ENCODE results near the gene IRF8.

The IRF8 gene

DNA sequence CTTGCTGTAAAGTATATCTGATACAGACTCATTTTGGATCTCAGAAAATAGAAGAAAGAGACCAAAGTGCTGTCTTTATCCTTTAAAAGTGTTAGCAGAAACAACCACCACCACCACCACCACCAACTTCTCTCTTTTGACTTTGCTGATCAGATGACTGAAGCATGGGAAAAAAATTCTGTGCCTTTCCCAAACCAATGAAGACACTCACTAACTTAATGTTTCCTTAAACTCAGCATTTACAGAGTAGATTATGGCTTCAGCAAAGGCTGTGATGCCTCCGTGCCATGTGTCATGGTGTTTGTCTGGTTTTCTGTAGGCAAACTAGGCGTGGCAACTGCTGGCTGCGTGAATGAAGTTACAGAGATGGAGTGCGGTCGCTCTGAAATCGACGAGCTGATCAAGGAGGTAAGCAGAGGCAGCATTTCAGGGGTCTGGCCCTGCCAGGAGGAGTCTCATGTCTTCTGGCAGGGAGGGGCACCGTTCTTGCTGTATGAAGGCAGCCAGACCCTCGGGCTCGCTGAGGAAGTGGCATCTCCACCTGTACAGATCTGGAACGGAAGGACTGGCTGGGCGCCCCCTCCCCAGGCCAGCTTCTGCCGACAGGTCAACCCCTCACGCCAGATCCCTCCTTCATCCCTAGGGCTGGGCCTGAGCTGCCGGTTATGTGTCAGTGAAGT is 12.4 kb downstream of the IRF8 start:
- in situ Hi-C loops (cut with MboI; ENCODE audit: low sequenced_read_pairs), result no loop called here

DNA sequence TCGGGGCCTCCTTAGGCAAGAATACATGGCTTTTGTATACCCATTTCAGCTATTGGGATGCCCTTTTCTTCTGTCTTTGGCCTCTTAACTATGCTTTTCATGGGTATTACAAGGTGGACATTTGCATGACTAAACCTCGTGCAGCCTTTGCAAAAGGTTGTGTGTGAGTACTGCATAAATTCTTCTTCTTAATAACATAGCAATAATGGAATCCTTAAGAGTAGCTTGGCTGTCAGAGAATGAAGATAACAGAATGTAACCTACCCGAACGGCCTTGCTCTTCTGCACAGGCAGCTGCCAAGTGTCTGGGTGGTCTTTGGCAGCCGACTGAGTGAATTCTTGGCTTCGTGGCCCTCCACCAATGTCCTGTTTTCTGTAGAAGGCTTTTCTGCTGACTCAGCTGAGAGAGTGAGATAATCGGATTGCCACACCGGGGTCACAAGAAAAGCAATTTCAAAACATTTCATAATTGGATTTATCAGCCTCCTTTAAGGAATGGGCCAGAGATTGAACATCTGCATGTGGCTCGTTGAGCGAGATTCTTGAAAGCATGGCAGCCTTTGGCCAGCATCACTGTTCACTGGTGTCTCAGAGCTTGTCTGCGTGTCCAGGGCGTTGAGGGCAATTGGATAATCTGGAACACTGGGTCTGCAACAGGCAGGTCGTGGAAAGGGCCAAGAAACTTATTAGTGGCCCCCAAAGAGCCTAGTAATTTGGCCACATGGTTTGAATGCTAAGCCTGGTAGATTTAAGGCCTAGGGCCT is 13.4 kb downstream of the IRF8 start:
- in situ Hi-C loops (cut with MboI; ENCODE audit: low sequenced_read_pairs), result no loop called here

DNA sequence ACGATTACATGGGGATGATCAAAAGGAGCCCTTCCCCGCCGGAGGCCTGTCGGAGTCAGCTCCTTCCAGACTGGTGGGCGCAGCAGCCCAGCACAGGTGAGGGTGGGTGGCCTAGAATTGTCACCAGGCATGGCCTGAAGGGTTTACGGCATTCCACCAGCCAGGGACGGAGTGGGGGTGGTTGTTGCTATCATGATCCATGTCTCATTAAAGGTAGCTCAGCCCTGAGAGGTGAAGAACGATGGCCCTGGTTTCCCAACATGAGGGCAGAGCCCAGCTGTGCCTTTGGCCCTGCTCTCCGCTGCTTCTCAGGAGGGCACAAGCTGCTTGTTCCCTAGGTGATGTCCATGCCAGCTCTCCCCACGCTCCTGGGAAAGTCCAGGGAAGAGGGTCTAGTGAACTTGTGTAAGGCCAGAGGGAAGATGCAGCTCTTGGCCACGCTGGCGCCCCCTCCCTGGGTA is 14.2 kb downstream of the IRF8 start:
- in situ Hi-C loops (cut with MboI; ENCODE audit: low sequenced_read_pairs), result no loop called here

- in situ Hi-C loops (cut with MboI; ENCODE audit: low sequenced_read_pairs), result no loop called here
Measured at GRCh38 chr16:85913688-85914422, 14.9 kb downstream of the IRF8 start.

GRCh38 chr16:85914423-85914794 is 15.4 kb downstream of the IRF8 start:
- in situ Hi-C loops (cut with MboI; ENCODE audit: low sequenced_read_pairs), result no loop called here

DNA sequence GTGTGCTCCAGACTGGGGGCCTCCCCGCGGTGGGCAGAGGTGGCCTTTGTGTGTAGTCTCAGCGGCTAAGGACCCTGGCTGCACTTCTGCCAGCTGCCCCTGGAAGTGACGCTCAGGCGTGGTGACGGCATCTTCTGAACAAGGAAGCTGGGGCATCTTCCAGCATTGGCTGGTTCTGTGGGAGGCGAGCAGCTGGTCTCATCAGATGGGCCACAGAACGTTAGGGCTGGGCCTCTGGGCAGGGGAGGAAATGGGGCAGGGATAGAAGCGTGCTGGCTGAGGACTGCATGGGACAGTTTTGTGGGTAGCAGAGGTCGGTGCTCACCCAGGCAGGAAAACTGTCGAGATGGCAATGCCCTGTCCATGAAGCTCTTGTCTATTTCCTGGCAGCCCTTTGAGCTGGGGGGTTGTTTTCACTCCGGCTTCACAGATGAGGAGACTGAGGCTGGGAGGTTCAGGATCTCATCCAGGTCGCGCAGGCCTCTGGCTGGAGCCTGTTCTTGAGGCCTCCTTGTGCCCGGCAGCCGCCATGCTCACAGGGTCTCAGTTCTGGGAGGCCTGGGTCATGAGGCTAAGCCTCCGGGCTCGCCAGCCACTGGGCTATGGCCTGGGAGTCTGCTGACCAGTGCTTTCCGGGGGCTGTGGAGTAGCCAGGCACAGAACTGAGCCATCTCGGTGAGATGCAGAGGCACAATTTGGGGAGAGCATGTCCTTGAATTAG is 16.3 kb downstream of the IRF8 start:
- in situ Hi-C loops (cut with MboI; ENCODE audit: low sequenced_read_pairs), result no loop called here

DNA sequence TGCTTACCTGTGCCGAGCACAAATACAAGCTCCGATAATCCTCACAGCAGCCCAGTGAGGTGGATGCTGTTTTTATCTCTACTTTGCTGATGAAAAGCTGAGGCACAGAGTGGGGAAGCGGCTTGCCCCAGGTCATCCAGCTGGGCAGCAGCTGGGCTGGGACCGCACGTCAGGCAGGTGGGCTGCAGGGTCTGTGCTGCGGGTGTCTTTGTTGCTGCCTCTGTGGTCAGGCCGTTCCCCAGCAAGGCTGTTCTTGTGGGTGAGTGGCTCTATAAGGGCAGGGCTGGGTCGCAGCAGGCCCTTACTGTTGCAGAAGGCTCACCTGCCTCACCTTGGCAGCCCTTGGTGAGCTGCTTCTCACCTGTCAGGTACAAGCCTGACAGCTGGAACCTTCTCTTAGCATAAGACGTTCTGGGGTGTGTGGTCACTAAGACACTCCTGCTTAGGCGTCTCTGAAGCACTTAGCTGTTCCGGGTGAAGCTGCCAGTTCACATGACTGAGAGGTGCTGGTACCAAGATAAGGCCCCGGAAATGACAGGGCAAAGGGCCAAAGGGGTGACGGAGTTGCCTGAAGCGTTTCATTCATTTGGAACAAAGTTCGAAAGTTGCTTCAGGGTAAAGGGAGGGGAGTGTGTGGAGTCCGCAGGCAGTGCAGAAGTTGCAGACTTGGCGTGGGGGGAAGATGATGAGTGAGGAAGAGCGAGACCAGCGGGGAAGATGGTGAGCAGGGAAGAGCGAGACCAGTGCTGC is 17.4 kb downstream of the IRF8 start:
- in situ Hi-C loops (cut with MboI; ENCODE audit: low sequenced_read_pairs), result no loop called here

DNA sequence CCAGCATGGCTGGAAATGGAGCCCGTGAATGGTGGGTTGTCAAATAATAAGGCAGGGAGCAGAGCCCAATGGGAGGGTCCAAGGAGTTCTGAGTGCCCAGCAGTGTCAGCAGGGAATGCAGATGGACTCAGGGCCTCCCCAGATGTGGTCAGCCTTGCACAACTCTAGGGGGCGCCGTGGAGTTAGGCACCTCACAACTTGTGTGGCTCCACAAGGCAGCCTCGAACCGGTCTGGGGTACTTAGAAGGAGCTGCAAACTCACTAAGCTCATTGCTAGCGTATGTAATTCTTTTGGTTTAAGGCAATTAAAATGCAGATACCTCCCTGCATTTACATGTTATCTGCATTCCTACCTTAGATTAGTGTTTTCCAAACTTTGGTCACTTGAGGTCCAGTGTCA is 18.1 kb downstream of the IRF8 start:
- in situ Hi-C loops (cut with MboI; ENCODE audit: low sequenced_read_pairs), result no loop called here

DNA sequence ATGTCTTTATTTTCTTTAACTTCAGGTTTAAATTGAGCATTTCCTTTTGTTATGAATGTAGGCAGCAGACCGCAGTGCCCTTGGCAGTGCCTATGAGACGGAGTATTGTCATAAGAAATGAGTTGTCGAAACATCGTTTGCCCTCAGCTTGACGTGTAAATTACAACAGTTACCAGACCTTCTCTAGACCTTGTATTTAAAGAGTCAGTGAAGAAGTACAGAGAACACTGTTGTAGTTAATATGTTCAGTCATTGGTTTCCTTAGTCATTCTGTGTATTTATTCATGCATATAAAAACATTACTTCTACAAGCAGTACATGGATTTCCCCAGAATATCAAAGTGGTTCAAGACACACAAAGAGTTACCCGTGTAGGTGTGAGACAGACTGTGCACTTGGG is 19.0 kb downstream of the IRF8 start:
- in situ Hi-C loops (cut with MboI; ENCODE audit: low sequenced_read_pairs), result no loop called here

GRCh38 chr16:85918436-85918835 is 19.5 kb downstream of the IRF8 start:
- in situ Hi-C loops (cut with MboI; ENCODE audit: low sequenced_read_pairs), result no loop called here

DNA sequence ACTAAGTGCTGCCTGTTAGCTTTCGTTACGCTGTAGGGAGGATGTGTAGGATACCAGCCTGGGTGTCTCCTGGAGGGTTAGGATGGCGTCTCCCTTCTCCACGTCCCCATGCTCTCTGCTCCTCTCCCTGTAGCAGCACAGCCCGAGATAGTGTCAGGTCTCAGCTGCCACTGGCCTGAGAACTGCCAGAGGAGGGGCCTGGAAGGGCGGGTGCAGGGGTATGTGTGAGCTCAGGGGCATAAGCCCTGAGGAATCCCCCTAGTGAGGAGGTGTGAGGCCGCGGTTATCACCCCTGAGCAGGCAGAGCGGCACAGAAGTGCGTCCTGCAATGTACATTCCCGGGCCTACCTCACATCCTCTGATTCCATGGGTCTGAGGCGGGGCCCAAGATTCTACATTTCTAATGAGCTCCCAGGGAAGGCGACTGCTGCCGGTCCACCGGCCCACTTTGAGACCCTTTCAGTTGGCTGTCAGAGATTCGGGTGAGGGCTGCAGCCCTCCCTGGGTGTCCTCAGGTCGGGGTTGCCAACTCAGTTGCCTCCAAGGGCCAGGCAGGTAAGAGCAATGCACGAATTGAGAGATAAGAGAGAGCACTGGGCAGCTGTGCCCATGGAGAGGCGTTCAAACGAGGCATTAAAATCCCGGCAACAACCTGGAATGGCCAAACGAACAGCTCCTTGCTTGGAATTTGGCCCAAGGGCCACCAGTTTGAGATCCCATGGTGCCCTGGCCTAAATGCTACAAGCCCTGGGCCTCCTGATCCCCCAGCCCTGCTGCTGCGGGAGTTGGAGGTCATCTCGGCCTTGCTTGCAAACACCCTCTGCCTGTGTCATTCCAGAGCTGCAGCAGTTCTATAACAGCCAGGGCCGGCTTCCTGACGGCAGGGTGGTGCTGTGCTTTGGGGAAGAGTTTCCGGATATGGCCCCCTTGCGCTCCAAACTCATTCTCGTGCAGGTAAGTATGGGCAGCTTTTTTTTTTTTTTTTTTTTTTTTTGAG is 20.6 kb downstream of the IRF8 start:
- in situ Hi-C loops (cut with MboI; ENCODE audit: low sequenced_read_pairs), result no loop called here

DNA sequence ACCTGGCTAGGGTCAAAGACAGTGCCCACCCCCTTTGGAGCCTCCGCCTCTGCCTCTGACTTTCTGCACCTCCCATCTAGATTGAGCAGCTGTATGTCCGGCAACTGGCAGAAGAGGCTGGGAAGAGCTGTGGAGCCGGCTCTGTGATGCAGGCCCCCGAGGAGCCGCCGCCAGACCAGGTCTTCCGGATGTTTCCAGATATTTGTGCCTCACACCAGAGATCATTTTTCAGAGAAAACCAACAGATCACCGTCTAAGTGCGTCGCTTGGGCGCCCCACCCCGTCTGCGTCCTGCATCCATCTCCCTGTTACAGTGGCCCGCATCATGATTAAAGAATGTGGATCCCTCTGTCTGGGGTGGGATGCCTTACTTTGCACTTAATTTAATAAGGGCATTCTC is 22.1 kb downstream of the IRF8 start:
- in situ Hi-C loops (cut with MboI; ENCODE audit: low sequenced_read_pairs), result no loop called here

DNA sequence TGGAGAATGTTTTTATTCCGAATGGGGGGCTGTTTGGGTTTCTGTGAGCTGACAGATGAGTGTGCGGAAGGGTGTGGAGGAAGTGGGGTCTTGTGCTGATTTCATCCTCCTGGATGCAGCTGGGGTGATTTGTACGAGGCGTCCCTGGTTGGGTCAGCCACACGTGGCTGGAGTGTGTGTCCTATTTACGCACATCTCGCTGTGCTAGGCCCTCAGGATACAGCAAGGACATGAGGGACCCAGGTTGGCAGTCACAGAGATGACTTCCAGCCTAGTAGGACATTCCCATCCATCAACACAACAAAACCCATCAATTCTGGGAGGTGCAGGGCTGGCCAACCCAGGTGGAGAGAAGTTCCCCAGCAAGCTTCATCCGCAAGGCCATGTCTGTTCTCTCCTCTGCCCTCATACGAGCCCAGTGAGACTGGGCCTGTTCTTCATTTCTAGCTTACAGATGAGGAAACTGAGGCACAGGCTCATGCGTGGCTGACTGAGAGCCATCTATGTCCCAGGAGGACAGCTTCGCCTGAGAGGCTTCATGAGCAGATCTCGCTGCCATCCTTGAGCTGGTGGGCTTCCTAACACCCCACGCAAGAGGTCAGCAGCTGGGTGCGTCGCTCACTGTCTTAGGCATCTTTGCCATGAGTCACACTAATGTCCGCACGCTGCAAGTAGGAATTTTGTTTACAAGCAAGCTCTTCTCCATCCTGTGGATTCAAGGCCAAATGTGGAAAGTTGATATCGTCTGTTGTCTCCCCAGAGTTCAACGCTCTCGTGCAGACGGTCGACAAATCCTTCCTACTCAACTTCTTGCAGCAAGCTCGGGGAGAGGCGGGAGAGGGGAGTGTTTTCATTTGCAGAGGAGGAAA is 24.4 kb downstream of the IRF8 start:
- in situ Hi-C loops (cut with MboI; ENCODE audit: low sequenced_read_pairs), result no loop called here

DNA sequence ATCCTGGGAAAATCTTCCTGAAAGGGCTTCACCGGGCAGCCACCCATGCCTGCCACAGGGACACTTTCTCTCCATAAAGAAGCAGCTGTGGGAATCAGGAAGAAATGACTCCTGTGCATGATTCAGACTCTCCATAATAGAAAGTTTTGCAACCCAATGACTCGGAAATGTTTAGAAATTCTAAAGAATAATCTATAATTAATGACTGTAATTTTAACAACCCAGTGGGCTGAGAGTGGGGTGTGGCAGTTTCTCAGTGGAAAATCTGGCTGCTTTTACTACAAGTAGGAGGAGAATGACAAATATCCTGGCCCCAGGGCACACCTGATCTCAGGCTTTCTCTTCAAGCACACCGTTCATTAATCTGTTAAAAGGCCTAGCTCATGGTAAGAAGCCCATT is 25.7 kb downstream of the IRF8 start:
- in situ Hi-C loops (cut with MboI; ENCODE audit: low sequenced_read_pairs), result no loop called here

- in situ Hi-C loops (cut with MboI; ENCODE audit: low sequenced_read_pairs), result no loop called here
Measured at GRCh38 chr16:85926370-85926769, 27.4 kb downstream of the IRF8 start.

DNA sequence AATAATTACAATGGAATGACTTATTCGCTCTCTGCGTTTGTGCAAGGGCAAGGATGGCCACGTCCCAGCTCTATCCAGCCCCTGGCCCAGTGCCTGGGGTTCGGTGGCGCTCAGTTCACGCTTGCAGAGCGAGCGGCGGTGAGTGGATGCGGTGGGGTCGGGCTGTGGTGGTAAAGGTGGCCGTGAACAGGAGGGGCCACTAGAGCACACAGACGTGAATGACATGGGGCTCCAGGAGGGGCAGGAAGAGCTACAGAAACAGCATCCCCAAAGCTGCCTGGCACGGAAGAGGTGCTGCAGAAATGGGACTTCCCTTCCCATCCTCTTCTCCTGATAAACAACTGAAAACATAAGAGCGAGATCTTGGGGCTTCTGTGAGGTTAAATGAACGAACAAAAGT is 28.4 kb downstream of the IRF8 start:
- in situ Hi-C loops (cut with MboI; ENCODE audit: low sequenced_read_pairs), result no loop called here

DNA sequence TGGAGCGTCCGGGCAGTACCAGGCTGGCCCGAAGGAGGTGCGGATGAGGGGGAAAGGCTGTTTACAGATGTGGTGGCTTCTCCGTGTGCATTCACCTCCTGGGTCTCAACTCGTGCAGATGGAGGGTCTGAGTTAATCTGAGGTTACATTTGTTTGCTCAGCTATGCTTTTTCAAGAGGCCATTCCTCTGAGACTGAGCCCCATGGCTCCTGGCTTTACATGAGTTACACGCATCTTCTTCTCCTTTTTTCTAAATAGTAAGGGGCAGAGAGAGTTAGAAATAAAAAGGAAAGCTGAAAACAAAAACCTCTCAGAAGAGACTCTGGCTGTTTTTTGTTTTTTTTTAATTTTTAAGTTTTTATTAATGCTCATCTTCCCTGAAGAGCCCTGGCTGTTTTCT is 29.0 kb downstream of the IRF8 start:
- in situ Hi-C loops (cut with MboI; ENCODE audit: low sequenced_read_pairs), result no loop called here

- in situ Hi-C loops (cut with MboI; ENCODE audit: low sequenced_read_pairs), result no loop called here
Measured at GRCh38 chr16:85928401-85928820, 29.4 kb downstream of the IRF8 start.

Measured in HL-60/S4 treated with retinoic acid at 250 ng/mL for 4 days and 3 days (cell line).